ENCODE data around the gene DBF4. TPM values are rescaled to one million over a fixed set of nuclear protein-coding genes. Genes with fewer than 3 reads are reported as not detected.

Gene DBF4
- 2.5 and 12.6 TPM in 2 replicates for total RNA-seq

GRCh38 chr7:87876040-87876868 lies at the start of gene DBF4, which contains the start of gene SLC25A40:
DBF4 (plus strand) TSS chr7:87876493; CDS start chr7:87876733, 240 bp downstream.
SLC25A40 (minus strand) TSS chr7:87876360; CDS start chr7:87858727, 17,633 bp downstream.

GRCh38 chr7:87933953-87934698 lies 57.8 kb downstream of the DBF4 start, which contains the start of gene ADAM22:
ADAM22 (plus strand) TSS chr7:87934251; CDS start chr7:87934466, 215 bp downstream.

Other genes starting within 250 kb of the DBF4 start
- gene RUNDC3B, start 248.1 kb upstream of the DBF4 start, total RNA-seq = under 0.01 TPM in 1 of 2 replicates, not detected in the other
- 3.5 and 11.2 TPM in 2 replicates for gene SLC25A40, start 133 bp upstream of the DBF4 start, total RNA-seq
- 0.12 and 0.26 TPM in 2 replicates for gene ADAM22, start 57.8 kb downstream of the DBF4 start, total RNA-seq